Body of pancreas (tissue), 4 donors: ENCODE results near the gene ARF1.

Experiments
- POLR2A ChIP-seq, 3 donors: fragments of 450-650 bp; IDR thresholded peaks; one replicate each; pipeline ENCODE4 v1.6.1; 2016; ENCODE audit warnings: antibody characterized with exemption in 3 of 3, mild to moderate bottlenecking in 2 of 3
- TF ChIP-seq, protein P1 (sequence below), 7 experiments: fragments of 450-650 bp in 4 of 7; fragments of 200-600 bp in 3 of 7; sonication (generic) in 3 of 7; IDR thresholded peaks; one replicate each; pipeline ENCODE4 v1.5.1; 2016 to 2019; ENCODE audit warnings: antibody characterized with exemption in 7 of 7

DNA sequence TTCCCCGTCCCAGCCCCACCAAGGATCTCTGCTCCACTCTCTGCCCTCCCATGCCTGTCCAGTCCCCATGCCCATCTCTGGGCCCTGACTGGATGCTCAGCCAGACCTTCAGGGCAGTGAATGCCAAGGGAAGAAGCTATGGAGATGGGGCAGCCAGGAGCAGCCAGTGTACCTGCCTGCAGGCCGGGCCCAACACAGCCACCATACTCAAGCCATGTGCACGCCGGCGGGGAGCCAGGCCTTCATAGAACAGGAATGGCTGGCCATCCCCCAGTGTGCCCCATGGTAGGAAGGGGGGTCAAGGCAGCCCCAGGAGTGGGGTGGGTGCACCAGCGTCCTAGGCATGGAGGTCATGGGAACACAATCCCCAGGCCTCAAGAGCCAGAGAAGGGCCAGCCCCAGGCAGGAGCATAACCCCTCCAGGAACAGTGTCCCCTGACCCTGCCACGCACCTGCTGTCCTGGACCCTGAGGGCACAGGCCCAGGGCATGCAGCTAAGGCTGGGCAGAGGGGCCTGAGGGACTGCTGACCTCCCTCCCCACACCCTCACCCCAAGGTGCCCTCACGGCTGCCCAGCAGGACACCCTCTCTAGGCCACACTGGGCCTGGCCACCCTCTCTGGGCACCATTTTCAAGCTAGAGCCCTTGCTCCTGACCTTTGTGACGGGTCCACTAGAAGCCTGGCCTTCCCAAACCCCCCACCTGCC is 20.3 kb upstream of the ARF1 start:
- no peak for TF ChIP-seq POLR2A (IDR thresholded peaks at IDR 0.05)
- TF ChIP-seq, protein P1, sequence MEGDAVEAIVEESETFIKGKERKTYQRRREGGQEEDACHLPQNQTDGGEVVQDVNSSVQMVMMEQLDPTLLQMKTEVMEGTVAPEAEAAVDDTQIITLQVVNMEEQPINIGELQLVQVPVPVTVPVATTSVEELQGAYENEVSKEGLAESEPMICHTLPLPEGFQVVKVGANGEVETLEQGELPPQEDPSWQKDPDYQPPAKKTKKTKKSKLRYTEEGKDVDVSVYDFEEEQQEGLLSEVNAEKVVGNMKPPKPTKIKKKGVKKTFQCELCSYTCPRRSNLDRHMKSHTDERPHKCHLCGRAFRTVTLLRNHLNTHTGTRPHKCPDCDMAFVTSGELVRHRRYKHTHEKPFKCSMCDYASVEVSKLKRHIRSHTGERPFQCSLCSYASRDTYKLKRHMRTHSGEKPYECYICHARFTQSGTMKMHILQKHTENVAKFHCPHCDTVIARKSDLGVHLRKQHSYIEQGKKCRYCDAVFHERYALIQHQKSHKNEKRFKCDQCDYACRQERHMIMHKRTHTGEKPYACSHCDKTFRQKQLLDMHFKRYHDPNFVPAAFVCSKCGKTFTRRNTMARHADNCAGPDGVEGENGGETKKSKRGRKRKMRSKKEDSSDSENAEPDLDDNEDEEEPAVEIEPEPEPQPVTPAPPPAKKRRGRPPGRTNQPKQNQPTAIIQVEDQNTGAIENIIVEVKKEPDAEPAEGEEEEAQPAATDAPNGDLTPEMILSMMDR (IDR thresholded peaks at IDR 0.05): no peak
